K562 (cell line): ENCODE results near the gene SENP1. TPM values are rescaled to one million over a fixed set of nuclear protein-coding genes. Genes with fewer than 3 reads are reported as not detected.

Experiments used
- ATAC-seq: fragments of 200-7000 bp; cut with Tn5 transposase; 3 replicates; pipeline ENCODE4 v1.9.1; 2020; ENCODE audit warnings: moderate library complexity
- BruUV-seq: library from RNA; stranded (reverse); fragments of 400-500 nt; replicated peaks from 2 replicates; lab custom pipeline; 2021; lab: Mats Ljungman, UMichigan
- CTCF ChIA-PET: fragments of 300-600 bp; formaldehyde crosslinking; extraction: SDS; loops from one replicate; lab custom pipeline; 2021; ENCODE audit warnings: low intra/inter-chr PET ratio; lab: Yijun Ruan, JAX
- POLR2A ChIA-PET: fragments of 300-600, 350-650 bp; sonication (Branson Sonifier 250); formaldehyde crosslinking; extraction: SDS; loops from one replicate; lab custom pipeline; 2021; ENCODE audit warnings: antibody characterized with exemption, inconsistent platforms; lab: Yijun Ruan, JAX
- DNase-seq, 4 experiments: peaks; one replicate each; pipeline versions ENCODE4 v3.0.0 to v3.0.0-alpha.2; 2011 to 2018; ENCODE audit warnings: low spot score in 3 of 4, mixed read lengths in 3 of 4; ENCODE audit errors: extremely low read depth in 1 of 4
- FAIRE-seq: peaks from 2 replicates; lab custom pipeline; 2011; peaks lifted over from hg19 to GRCh38; lab: Jason Lieb, UNC
- H2AFZ ChIP-seq: 2 replicates; pipeline ENCODE4 v1.6.0; 2011; ENCODE audit warnings: low read depth, low read length, control low read depth, inconsistent platforms
- H3K27ac ChIP-seq: fragments of 200-600 bp; 3 replicates; pipeline ENCODE4 v1.8.0; 2011; ENCODE audit warnings: low read depth, mild to moderate bottlenecking, control low read depth, inconsistent platforms, low read length, moderate library complexity, mixed read lengths; ENCODE audit errors: extremely low read depth
- H3K27me3 ChIP-seq, 2 experiments: fragments of 300-600 bp in 1 of 2; 2 replicates in 1 of 2; 3 replicates in 1 of 2; pipeline versions ENCODE4 v1.6.0 to v1.8.0; 2011; ENCODE audit warnings: inconsistent platforms in 2 of 2, low read length in 2 of 2, mild to moderate bottlenecking in 1 of 2, mixed read lengths in 1 of 2, moderate library complexity in 1 of 2; ENCODE audit not compliant: control insufficient read depth in 2 of 2, insufficient read depth in 2 of 2
- H3K36me3 ChIP-seq: fragments of 300-600 bp; 3 replicates; pipeline ENCODE4 v1.8.0; 2011; ENCODE audit warnings: mild to moderate bottlenecking, low read length, inconsistent platforms; ENCODE audit not compliant: control insufficient read depth, insufficient read depth
- H3K4me1 ChIP-seq, 2 experiments: fragments of 200-600 bp in 1 of 2; replicated peaks in 1 of 2; 2 replicates in 1 of 2; 3 replicates in 1 of 2; pipeline versions ENCODE4 v1.5.1 to v1.8.0; 2011; ENCODE audit warnings: inconsistent platforms in 2 of 2, low read length in 2 of 2, mild to moderate bottlenecking in 1 of 2, mixed read lengths in 1 of 2, moderate library complexity in 1 of 2; ENCODE audit not compliant: control insufficient read depth in 2 of 2, insufficient read depth in 2 of 2
- H3K4me2 ChIP-seq: 2 replicates; pipeline ENCODE4 v1.6.1; 2011; ENCODE audit warnings: low read length, control low read depth, inconsistent platforms, mixed read lengths; ENCODE audit not compliant: insufficient read depth
- H3K4me3 ChIP-seq: fragments of 200-600 bp; sonication (generic), shearing (Covaris generic); 2 replicates; pipeline ENCODE4 v1.5.1; 2016; ENCODE audit warnings: control low read depth, inconsistent platforms
- H3K79me2 ChIP-seq: fragments of 200-600 bp; 3 replicates; pipeline ENCODE4 v1.8.0; 2011; ENCODE audit warnings: low read length, inconsistent platforms; ENCODE audit not compliant: control insufficient read depth, insufficient read depth
- H3K9ac ChIP-seq, 2 experiments: 2 replicates each; pipeline versions ENCODE4 v1.6.0 to v1.6.1; 2011; ENCODE audit warnings: low read depth in 2 of 2, low read length in 2 of 2, control low read depth in 1 of 2, inconsistent platforms in 1 of 2, mild to moderate bottlenecking in 1 of 2, mixed read lengths in 1 of 2; ENCODE audit not compliant: insufficient read depth in 1 of 2
- H3K9me1 ChIP-seq: one replicate; pipeline ENCODE4 v1.6.0; 2011; ENCODE audit warnings: inconsistent platforms, mild to moderate bottlenecking, low read length, moderate library complexity; ENCODE audit not compliant: control insufficient read depth, insufficient read depth
- H3K9me3 ChIP-seq: replicated peaks from 2 replicates; pipeline ENCODE4 v1.5.1; 2011; ENCODE audit warnings: low read depth, low read length, inconsistent platforms; ENCODE audit not compliant: control insufficient read depth, insufficient read depth
- H4K20me1 ChIP-seq: replicated peaks from 2 replicates; pipeline ENCODE4 v1.6.1; 2011; ENCODE audit warnings: low read length, inconsistent platforms, mixed read lengths; ENCODE audit not compliant: control insufficient read depth, insufficient read depth
- BCLAF1 ChIP-seq, 2 experiments: fragments of 450-650 bp in 1 of 2; IDR thresholded peaks; 2 replicates each; pipeline ENCODE4 v1.6.1; 2011 to 2017; ENCODE audit warnings: low read depth in 2 of 2, antibody characterized with exemption in 1 of 2, borderline replicate concordance in 1 of 2, low read length in 1 of 2, mild to moderate bottlenecking in 1 of 2, mixed read lengths in 1 of 2; ENCODE audit not compliant: control insufficient read depth in 1 of 2
- BHLHE40 ChIP-seq: IDR thresholded peaks from 2 replicates; pipeline ENCODE4 v1.6.1; 2011; ENCODE audit warnings: low read length, improper control_type of control experiment
- ESRRB ChIP-seq: fragments of 250-450 bp; sonication (Bioruptor Pico); IDR thresholded peaks from 2 replicates; pipeline ENCODE4 v1.5.0; 2020; ENCODE audit warnings: mild to moderate bottlenecking, moderate library complexity, borderline replicate concordance
- ETS1 ChIP-seq: conservative IDR thresholded peaks from 2 replicates; pipeline ENCODE4 v1.6.1; 2011; ENCODE audit warnings: low read depth, mild to moderate bottlenecking, low read length; ENCODE audit not compliant: control insufficient read depth
- GABPA ChIP-seq: fragments of 200-800 bp; sonication (Bioruptor generic); conservative IDR thresholded peaks from 2 replicates; pipeline ENCODE4 v1.6.1; 2016; ENCODE audit warnings: low read depth, missing genetic modification characterization, missing compliant biosample characterization
- HNRNPL ChIP-seq: fragments of 200-400 bp; formaldehyde crosslinking; IDR thresholded peaks from 2 replicates; pipeline ENCODE4 v1.6.1; 2017; ENCODE audit warnings: low read depth, mild to moderate bottlenecking, low read length
- LCOR ChIP-seq: sonication (generic); formaldehyde crosslinking; IDR thresholded peaks from 2 replicates; pipeline ENCODE4 v1.8.0; 2022; ENCODE audit warnings: mild to moderate bottlenecking, missing genetic modification reagents
- NR1H2 ChIP-seq: sonication (generic); formaldehyde crosslinking; IDR thresholded peaks from 2 replicates; pipeline ENCODE4 v1.4.0; 2020; ENCODE audit warnings: mild to moderate bottlenecking, missing genetic modification reagents
- RUNX1 ChIP-seq: sonication (generic); IDR thresholded peaks from 2 replicates; pipeline ENCODE4 v1.6.1; 2016; ENCODE audit warnings: antibody characterized with exemption, low read depth
- SMAD3 ChIP-seq: fragments of 450-650 bp; formaldehyde crosslinking; conservative IDR thresholded peaks from 2 replicates; pipeline ENCODE4 v1.4.0; 2020; ENCODE audit warnings: mild to moderate bottlenecking
- ZFX ChIP-seq: sonication (generic); formaldehyde crosslinking; IDR thresholded peaks from 2 replicates; pipeline ENCODE4 v1.8.0; 2022; ENCODE audit warnings: mild to moderate bottlenecking, missing genetic modification reagents, moderate library complexity
- ZNF232 ChIP-seq: sonication (generic); formaldehyde crosslinking; IDR thresholded peaks from 2 replicates; pipeline ENCODE4 v1.8.0; 2022; ENCODE audit warnings: mild to moderate bottlenecking, missing genetic modification reagents
- ZNF263 ChIP-seq: sonication (generic); formaldehyde crosslinking; IDR thresholded peaks from 2 replicates; pipeline ENCODE4 v1.8.0; 2022; ENCODE audit warnings: mild to moderate bottlenecking, missing genetic modification reagents, borderline replicate concordance
- whole genome bisulfite sequencing: fragments of 100-300 bp; shearing (Covaris generic); methylation state at CpG from one replicate; pipeline ENCODE4 v1.1.6; 2016; ENCODE audit warnings: low coverage, mixed read lengths; ENCODE audit not compliant: insufficient coverage; ENCODE audit errors: missing lambda C conversion rate; 5-methylcytosine and 5-hydroxymethylcytosine counted together
- in situ Hi-C: fragments of 300-500 bp; cut with MboI; formaldehyde crosslinking; loops from 4 replicates; pipeline ENCODE4 v1.15.0; 2018; ENCODE audit warnings: inconsistent platforms, mixed read lengths
- intact Hi-C: fragments of 100-400 bp; cut with micrococcal nuclease; formaldehyde crosslinking; loops from 2 replicates; pipeline ENCODE4 v1.14.2; 2022
- polyA plus RNA-seq, 8 experiments: library from polyadenylated mRNA; depleted of rRNA in 4 of 8; stranded (reverse) in 5 of 8; unstranded in 3 of 8; fragments of >200 nt; fragmentation: Nextera tagmentation in 2 of 8; fragmentation: Illumina TruSeq in 1 of 8; extraction: Ambion mirVana in 2 of 8; extraction: Trizol in 1 of 8; gene quantifications; 2 replicates each; pipeline versions ENCODE4 v1.2.1 to v1.2.3, GENCODE V29; 2011 to 2014; ENCODE audit warnings: inconsistent platforms in 1 of 8, missing spikeins in 1 of 8
- total RNA-seq, 7 experiments: library from RNA; depleted of rRNA in 6 of 7; stranded (reverse); fragments of >200 nt in 6 of 7; fragmentation: Illumina TruSeq in 2 of 7; extraction: Trizol in 2 of 7; gene quantifications; 2 replicates each; pipeline versions ENCODE4 v1.2.1 to v1.2.3, GENCODE V29; 2011 to 2021; ENCODE audit warnings: low replicate concordance in 1 of 7

Gene SENP1
- total and polyA plus RNA-seq, 9 of the 15 experiments (the other 6 are each of a cell fraction or from before 2014, with no cell fraction given): 15.5 to 59.0 (median 36.3) TPM

- TF ChIP-seq HNRNPL (no peak), ZNF263 (no peak)
These were observed 92.6 kb downstream of the SENP1 start (continued) for GRCh38 chr12:48013287-48013686.

DNA sequence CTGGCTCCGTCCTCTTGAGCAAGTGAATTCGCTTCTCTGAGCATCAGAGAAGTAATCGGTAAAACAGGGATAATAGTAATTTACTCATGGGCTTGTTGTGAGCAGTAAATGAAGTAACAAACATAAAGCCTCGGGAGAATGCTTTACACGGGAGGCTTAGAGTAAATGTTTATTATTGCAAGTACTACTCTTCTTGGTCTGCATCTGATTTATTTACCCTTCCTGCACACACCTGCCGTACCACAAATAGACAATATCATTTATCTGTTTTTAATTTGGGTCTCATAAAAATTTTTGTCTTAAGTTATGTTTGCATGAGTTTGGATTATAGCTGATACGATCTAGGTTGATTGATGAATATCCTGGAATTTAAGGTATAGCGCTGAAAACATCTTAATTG is 93.8 kb downstream of the SENP1 start:
- CTCF ChIA-PET: no interaction called here
- in situ Hi-C loops: no loop called here

More for the DNA sequence above, 93.8 kb downstream of the SENP1 start:
- H4K20me1 ChIP-seq: no peaks in the 10 kb centered on the region; the same call in 1 of the 2 replicates
- H3K4me1 ChIP-seq: no peaks in the 10 kb centered on the region
- TF ChIP-seq BCLAF1 (IDR thresholded peaks at IDR 0.05; ENCODE audit: borderline replicate concordance in 1 of 2, control insufficient read depth in 1 of 2, low read depth in 2 of 2, low read length in 1 of 2): no peak
- no peak for TF ChIP-seq RUNX1
- no peak for TF ChIP-seq ZFX
- TF ChIP-seq BHLHE40: no peak
- TF ChIP-seq ZNF232: no peak
- no peak for TF ChIP-seq GABPA (tag)
- TF ChIP-seq LCOR (CRISPR knock-in tag): no peak
- TF ChIP-seq ESRRB (CRISPR knock-in tag): no peak
- no peak for TF ChIP-seq ETS1
- TF ChIP-seq SMAD3 (CRISPR knock-in tag): no peak
- no peak for TF ChIP-seq NR1H2 (CRISPR knock-in tag)
- no TSS peak for BruUV-seq
- POLR2A ChIA-PET: interaction anchor here (0.7 kb wide), 1 partner anchor 14 kb away, joined by 5 read pairs; no protein-coding TSS in a partner anchor
- DNase-seq: no peak
- intact Hi-C loops: loop anchor here (5.0 kb wide), 1 partner anchor 50 kb away; the partner anchor contains the start of gene TMEM106C
- no peak overlapping the region for H2AFZ ChIP-seq
- H3K27ac ChIP-seq: no peak overlapping the region
- no peaks in the 10 kb centered on the region for H3K9me1 ChIP-seq
- no peaks in the 10 kb centered on the region for H3K36me3 ChIP-seq
- H3K9me3 ChIP-seq: no peaks in the 10 kb centered on the region
- H3K4me3 ChIP-seq: no peak overlapping the region
- WGBS: 2% methylated on average over 8 of the region's 8 CpGs
- ATAC-seq: no peak
- H3K79me2 ChIP-seq: no peaks in the 10 kb centered on the region
- FAIRE-seq: no peak
- H3K27me3 ChIP-seq: peaks cover 58 to 61% of the 10 kb centered on the region in 2 experiments
- H3K9ac ChIP-seq: no peak overlapping the region
- H3K4me2 ChIP-seq: no peak overlapping the region
